Measurements from ENCODE around the gene ERCC6. TPM values are rescaled to one million over a fixed set of nuclear protein-coding genes. Genes with fewer than 3 reads are reported as not detected.

ERCC6 gene
- total RNA-seq, 1 donor: 54.3 TPM

DNA sequence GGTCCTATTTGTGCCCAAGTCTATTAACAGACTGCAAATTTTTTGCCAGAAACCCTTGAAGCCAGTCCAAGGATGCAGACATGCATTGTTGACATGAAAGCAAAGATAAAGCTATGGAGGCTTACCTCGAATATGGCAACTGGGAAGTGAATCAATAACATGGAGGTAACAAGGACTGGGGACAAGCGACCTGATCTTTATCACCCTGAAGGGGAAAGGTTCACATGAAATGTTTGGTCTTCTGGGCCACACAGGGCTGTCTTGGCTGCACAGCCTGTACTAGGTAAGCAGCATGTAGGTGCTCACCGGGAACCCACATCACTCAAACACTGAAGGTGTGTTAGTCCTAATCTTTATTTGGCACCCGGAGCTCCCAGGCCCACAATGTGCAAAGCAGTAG is 17.9 kb downstream of the ERCC6 start:
- Histone ChIP-seq H4K20me1 (ENCODE audit: insufficient read depth, low read length) (peaks cover 38% of the 10 kb centered on the region), H3K4me3 (ENCODE audit: insufficient read depth, low read length) (no peak overlapping the region), H3K27me3 (ENCODE audit: insufficient read depth, low read length) (no peaks in the 10 kb centered on the region), H3K9me3 (ENCODE audit: low read depth, low read length) (no peaks in the 10 kb centered on the region), H3K4me1 (ENCODE audit: insufficient read depth, low read length) (no peaks in the 10 kb centered on the region), H3K79me2 (ENCODE audit: insufficient read depth, low read length) (peaks cover 87% of the 10 kb centered on the region), H3K4me2 (ENCODE audit: insufficient read depth, low read length) (no peak overlapping the region), H3K27ac (ENCODE audit: low read depth, low read length) (no peak overlapping the region), H3K36me3 (ENCODE audit: insufficient read depth, low read length) (peaks cover 69% of the 10 kb centered on the region), H2AFZ (ENCODE audit: low read length) (no peak overlapping the region)
- no peak for DNase-seq (ENCODE audit: insufficient read length, low spot score, missing footprints)
- TF ChIP-seq, protein P1, sequence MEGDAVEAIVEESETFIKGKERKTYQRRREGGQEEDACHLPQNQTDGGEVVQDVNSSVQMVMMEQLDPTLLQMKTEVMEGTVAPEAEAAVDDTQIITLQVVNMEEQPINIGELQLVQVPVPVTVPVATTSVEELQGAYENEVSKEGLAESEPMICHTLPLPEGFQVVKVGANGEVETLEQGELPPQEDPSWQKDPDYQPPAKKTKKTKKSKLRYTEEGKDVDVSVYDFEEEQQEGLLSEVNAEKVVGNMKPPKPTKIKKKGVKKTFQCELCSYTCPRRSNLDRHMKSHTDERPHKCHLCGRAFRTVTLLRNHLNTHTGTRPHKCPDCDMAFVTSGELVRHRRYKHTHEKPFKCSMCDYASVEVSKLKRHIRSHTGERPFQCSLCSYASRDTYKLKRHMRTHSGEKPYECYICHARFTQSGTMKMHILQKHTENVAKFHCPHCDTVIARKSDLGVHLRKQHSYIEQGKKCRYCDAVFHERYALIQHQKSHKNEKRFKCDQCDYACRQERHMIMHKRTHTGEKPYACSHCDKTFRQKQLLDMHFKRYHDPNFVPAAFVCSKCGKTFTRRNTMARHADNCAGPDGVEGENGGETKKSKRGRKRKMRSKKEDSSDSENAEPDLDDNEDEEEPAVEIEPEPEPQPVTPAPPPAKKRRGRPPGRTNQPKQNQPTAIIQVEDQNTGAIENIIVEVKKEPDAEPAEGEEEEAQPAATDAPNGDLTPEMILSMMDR (IDR thresholded peaks at IDR 0.05; ENCODE audit: extremely low read depth, low read depth, low read length): no peak

DNA sequence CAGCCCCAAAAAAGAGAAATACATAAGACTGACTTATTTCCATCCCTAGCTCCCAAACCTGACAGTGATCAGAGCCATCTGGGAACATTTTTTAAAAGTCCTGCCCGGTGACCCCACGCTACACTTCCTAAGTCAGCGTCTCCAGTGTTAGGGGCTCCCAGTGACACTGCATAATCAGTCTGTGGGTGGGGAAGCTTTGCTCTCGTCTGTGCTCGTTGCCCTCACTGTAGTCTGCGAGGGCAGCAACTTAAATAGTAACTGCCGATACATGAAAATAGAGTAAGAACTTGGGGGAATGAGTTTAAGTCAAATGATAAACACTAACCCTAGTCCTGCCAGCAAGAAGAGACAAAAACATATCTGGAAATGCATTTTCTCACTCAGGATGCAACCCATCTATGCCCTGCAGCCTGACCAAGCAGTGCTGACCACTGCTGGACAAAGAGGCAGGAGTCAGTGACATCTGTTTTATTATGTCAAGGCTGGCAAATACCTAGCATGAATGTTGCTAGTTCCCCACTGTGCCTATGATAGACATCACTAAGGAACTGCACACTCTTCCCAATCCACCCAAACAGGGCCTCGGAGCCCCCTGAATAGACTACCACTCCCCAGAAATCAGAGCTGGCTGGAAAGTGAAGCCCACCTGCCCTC is 18.7 kb downstream of the ERCC6 start:
- Histone ChIP-seq H3K36me3 (ENCODE audit: insufficient read depth, low read length) (peaks cover 72% of the 10 kb centered on the region), H4K20me1 (ENCODE audit: insufficient read depth, low read length) (peaks cover 42% of the 10 kb centered on the region), H3K4me3 (ENCODE audit: insufficient read depth, low read length) (no peak overlapping the region), H3K4me2 (ENCODE audit: insufficient read depth, low read length) (no peak overlapping the region), H3K27ac (ENCODE audit: low read depth, low read length) (no peak overlapping the region), H3K27me3 (ENCODE audit: insufficient read depth, low read length) (no peaks in the 10 kb centered on the region), H3K9me3 (ENCODE audit: low read depth, low read length) (no peaks in the 10 kb centered on the region), H2AFZ (ENCODE audit: low read length) (no peak overlapping the region), H3K79me2 (ENCODE audit: insufficient read depth, low read length) (peaks cover 90% of the 10 kb centered on the region), H3K4me1 (ENCODE audit: insufficient read depth, low read length) (no peaks in the 10 kb centered on the region)
- no peak for DNase-seq (ENCODE audit: insufficient read length, low spot score, missing footprints)
- TF ChIP-seq, protein P1 (IDR thresholded peaks at IDR 0.05; ENCODE audit: extremely low read depth, low read depth, low read length): no peak

DNA sequence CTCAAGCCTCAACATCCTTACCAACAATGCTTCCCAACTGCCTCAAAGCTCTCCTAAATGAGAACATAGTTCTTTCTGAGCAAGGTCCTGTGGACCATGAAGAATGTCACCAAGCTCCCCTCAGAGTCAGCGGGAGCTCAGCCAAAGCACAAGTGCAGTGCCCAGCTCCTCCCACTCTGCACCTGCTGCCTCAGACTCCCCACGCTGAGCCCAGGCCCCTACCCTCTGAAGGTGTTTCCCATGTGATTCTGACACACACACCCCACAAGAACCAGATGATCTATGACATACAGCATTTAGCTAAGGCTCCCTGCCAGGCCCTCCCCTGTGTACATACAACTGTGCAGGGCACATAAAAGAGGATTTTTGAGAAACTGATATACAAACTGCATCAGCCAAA is 19.2 kb downstream of the ERCC6 start:
- no peaks in the 10 kb centered on the region for H3K4me1 ChIP-seq (ENCODE audit: insufficient read depth, low read length)
- no peak overlapping the region for H3K4me3 ChIP-seq (ENCODE audit: insufficient read depth, low read length)
- TF ChIP-seq, protein P1 (IDR thresholded peaks at IDR 0.05; ENCODE audit: extremely low read depth, low read depth, low read length): no peak
- peaks cover 39% of the 10 kb centered on the region for H4K20me1 ChIP-seq (ENCODE audit: insufficient read depth, low read length)
- no peak overlapping the region for H2AFZ ChIP-seq (ENCODE audit: low read length)
- no peak overlapping the region for H3K4me2 ChIP-seq (ENCODE audit: insufficient read depth, low read length)
- H3K79me2 ChIP-seq (ENCODE audit: insufficient read depth, low read length): peaks cover 92% of the 10 kb centered on the region
- peaks cover 72% of the 10 kb centered on the region for H3K36me3 ChIP-seq (ENCODE audit: insufficient read depth, low read length)
- H3K9me3 ChIP-seq (ENCODE audit: low read depth, low read length): no peaks in the 10 kb centered on the region
- no peak overlapping the region for H3K27ac ChIP-seq (ENCODE audit: low read depth, low read length)
- no peaks in the 10 kb centered on the region for H3K27me3 ChIP-seq (ENCODE audit: insufficient read depth, low read length)
- no peak for DNase-seq (ENCODE audit: insufficient read length, low spot score, missing footprints)

DNA sequence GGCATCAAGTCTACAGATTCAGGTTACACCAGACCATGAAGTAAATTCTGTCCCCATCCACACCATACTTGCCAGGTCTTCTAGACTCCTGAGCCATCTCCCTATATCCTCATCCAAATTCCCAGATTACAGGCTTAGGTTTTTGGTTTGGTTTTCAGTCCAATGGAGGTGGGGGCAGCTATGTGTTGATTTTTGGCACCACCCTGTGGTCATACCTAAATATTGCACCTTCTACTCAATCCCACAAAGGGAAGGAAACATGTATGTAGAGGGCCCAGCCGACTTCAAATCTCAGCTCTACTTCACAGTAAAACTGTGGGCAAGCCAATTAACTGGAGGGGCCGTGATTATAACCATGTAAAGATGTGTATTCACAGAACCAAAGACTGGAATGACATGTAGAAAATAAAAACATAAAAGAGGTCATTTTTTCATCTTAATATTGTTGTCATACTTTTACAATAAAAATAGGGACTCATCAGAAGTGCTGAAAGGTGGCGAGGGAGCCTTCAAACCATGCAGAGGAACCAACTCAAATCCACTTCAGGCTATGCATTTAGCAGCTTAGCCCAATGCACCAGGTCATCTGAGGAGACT is 19.8 kb downstream of the ERCC6 start:
- Histone ChIP-seq H3K4me1 (ENCODE audit: insufficient read depth, low read length) (no peaks in the 10 kb centered on the region), H3K4me3 (ENCODE audit: insufficient read depth, low read length) (no peak overlapping the region), H3K4me2 (ENCODE audit: insufficient read depth, low read length) (no peak overlapping the region), H3K36me3 (ENCODE audit: insufficient read depth, low read length) (peaks cover 66% of the 10 kb centered on the region), H3K9me3 (ENCODE audit: low read depth, low read length) (no peaks in the 10 kb centered on the region), H4K20me1 (ENCODE audit: insufficient read depth, low read length) (peaks cover 39% of the 10 kb centered on the region), H3K79me2 (ENCODE audit: insufficient read depth, low read length) (peaks cover 92% of the 10 kb centered on the region), H3K27me3 (ENCODE audit: insufficient read depth, low read length) (no peaks in the 10 kb centered on the region), H3K27ac (ENCODE audit: low read depth, low read length) (no peak overlapping the region), H2AFZ (ENCODE audit: low read length) (no peak overlapping the region)
- peak; percentile 55 for DNase-seq (ENCODE audit: insufficient read length, low spot score, missing footprints)
- TF ChIP-seq, protein P1 (IDR thresholded peaks at IDR 0.05; ENCODE audit: extremely low read depth, low read depth, low read length): peak; percentile 74

Data from osteoblast (primary cell).